CD4-positive, alpha-beta T cell (primary cell): ENCODE data around the gene PPP1R14C. TPM values are rescaled to one million over a fixed set of nuclear protein-coding genes. Genes with fewer than 3 reads are reported as not detected.
A peak's percentile ranks its signal among the peaks of the same experiment; 100 is the strongest.

Experiments used
- ATAC-seq: fragments of 200-7000 bp; cut with Tn5 transposase; one replicate; pipeline ENCODE4 v1.10.0; 2022; ENCODE audit warnings: mild to moderate bottlenecking; ENCODE audit not compliant: poor library complexity
- CTCF ChIA-PET: fragments of 350-600 bp; sonication (Branson Sonifier 250); formaldehyde crosslinking; loops from one replicate; lab custom pipeline; 2021; ENCODE audit warnings: antibody characterized with exemption, inconsistent platforms; lab: Charles Lee
- POLR2A ChIA-PET: fragments of 350-600 bp; sonication (Branson Sonifier 250); formaldehyde crosslinking; loops from one replicate; lab custom pipeline; 2021; ENCODE audit warnings: antibody characterized with exemption, inconsistent platforms; lab: Charles Lee
- DNase-seq, 14 experiments: peaks; one replicate each; pipeline ENCODE4 v3.0.0-alpha.2; 2013 to 2020; ENCODE audit warnings: mixed read lengths in 2 of 14
- H3K27ac ChIP-seq, 2 donors: one replicate each; pipeline versions ENCODE4 v1.5.1 to v1.7.0; 2013; ENCODE audit warnings: low read length in 2 of 2, low read depth in 1 of 2, mild to moderate bottlenecking in 1 of 2
- H3K27me3 ChIP-seq, 2 experiments: 1 replicate in 1 of 2; 2 replicates in 1 of 2; pipeline versions ENCODE4 v1.6.1 to v1.7.0; 2013; ENCODE audit warnings: low read length in 2 of 2, control low read depth in 1 of 2, mild to moderate bottlenecking in 1 of 2, moderate library complexity in 1 of 2; ENCODE audit not compliant: insufficient read depth in 2 of 2, control insufficient read depth in 1 of 2
- H3K36me3 ChIP-seq: one replicate; pipeline ENCODE4 v1.6.1; 2013; ENCODE audit warnings: low read length, control low read depth; ENCODE audit not compliant: insufficient read depth
- H3K4me1 ChIP-seq: one replicate; pipeline ENCODE4 v1.6.1; 2013; ENCODE audit warnings: low read length, control low read depth; ENCODE audit not compliant: insufficient read depth
- H3K4me3 ChIP-seq: one replicate; pipeline ENCODE4 v1.5.1; 2013; ENCODE audit warnings: mild to moderate bottlenecking, low read length, moderate library complexity
- H3K9me3 ChIP-seq, 2 experiments: 1 replicate in 1 of 2; 2 replicates in 1 of 2; pipeline versions ENCODE4 v1.6.1 to v1.7.0; 2013; ENCODE audit warnings: low read length in 2 of 2, mild to moderate bottlenecking in 2 of 2, control low read depth in 1 of 2, moderate library complexity in 1 of 2; ENCODE audit not compliant: control insufficient read depth in 1 of 2, insufficient read depth in 1 of 2
- H3K27ac Mint-ChIP-seq: one replicate; pipeline ENCODE4 v1.8.0; 2020; ENCODE audit warnings: mixed read lengths
- H3K27me3 Mint-ChIP-seq: one replicate; pipeline ENCODE4 v1.8.0; 2021; ENCODE audit warnings: mixed read lengths
- H3K36me3 Mint-ChIP-seq: one replicate; pipeline ENCODE4 v1.8.0; 2021; ENCODE audit warnings: low read depth, mixed read lengths
- H3K4me1 Mint-ChIP-seq: one replicate; pipeline ENCODE4 v1.8.0; 2021; ENCODE audit warnings: low read depth, mixed read lengths
- H3K4me3 Mint-ChIP-seq: one replicate; pipeline ENCODE4 v1.8.0; 2020; ENCODE audit warnings: mild to moderate bottlenecking, mixed read lengths
- H3K9me3 Mint-ChIP-seq: one replicate; pipeline ENCODE4 v1.8.0; 2020; ENCODE audit warnings: mixed read lengths
- intact Hi-C, 2 experiments: fragments of 100-400 bp; cut with DNase I in 1 of 2; cut with micrococcal nuclease in 1 of 2; formaldehyde crosslinking; loops; one replicate each; pipeline versions ENCODE4 v1.15.1 to v1.9.0; 2023 to 2025; cut with DNase I, micrococcal nuclease
- total RNA-seq, 174 experiments: library from RNA in 2 of 174; stranded (reverse) in 2 of 174; gene quantifications; one replicate each; pipeline ENCODE4 v1.2.3 and lab custom pipeline; 2021 to 2026
- TF ChIP-seq, protein P1 (sequence below): fragments of 200-600 bp; IDR thresholded peaks from one replicate; pipeline ENCODE4 v1.8.0; 2022; ENCODE audit warnings: antibody characterized with exemption, mild to moderate bottlenecking

Gene PPP1R14C
- total RNA-seq, 2 experiments from 2014 or later, result not detected

DNA sequence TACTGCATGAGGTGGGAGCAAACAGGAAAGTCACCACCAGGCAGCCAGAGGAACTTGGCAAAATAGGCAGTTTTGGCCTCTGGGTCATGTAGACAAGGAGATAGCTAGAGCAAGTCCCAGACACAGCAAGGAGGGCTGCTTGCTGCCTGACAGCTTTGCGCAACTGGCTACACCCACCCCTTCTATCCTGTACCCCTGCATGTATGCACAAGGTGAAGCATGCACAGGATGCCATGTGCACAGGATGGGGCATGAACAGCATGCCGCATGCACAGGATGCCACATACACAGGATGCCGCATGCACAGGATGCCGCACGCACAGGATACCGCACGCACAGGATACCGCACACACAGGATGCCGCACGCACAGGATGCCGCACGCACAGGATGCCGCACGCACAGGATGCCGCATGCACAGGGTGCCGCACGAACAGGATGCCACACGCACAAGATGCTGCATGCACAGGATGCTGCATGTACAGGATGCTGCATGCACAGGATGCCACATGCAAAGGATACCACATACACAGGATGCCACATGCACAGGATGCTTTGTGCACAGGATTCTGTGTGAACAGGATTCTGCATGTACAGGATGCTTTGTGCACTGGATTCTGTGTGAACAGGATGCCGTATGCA is 121.0 kb downstream of the PPP1R14C start:
- H3K27ac Mint-ChIP-seq, result peak overlapping the region; percentile 44
- H3K27me3 Mint-ChIP-seq, result peaks cover under 1% of the 10 kb centered on the region
- ATAC-seq (no peak), DNase-seq (peak in 6 of 14 experiments; percentile 1 to 72 (median 28))
- H3K4me1 Mint-ChIP-seq, result no peaks in the 10 kb centered on the region
- no peaks in the 10 kb centered on the region for H3K36me3 Mint-ChIP-seq
- Histone ChIP-seq H3K4me1 (peaks cover 5% of the 10 kb centered on the region), H3K36me3 (no peaks in the 10 kb centered on the region), H3K4me3 (no peak overlapping the region), H3K9me3 (peaks cover 10 to 13% of the 10 kb centered on the region in 2 experiments), H3K27me3 (no peaks in the 10 kb centered on the region), H3K27ac (peak overlapping the region; percentile 62 to 73)
- TF ChIP-seq, protein P1, sequence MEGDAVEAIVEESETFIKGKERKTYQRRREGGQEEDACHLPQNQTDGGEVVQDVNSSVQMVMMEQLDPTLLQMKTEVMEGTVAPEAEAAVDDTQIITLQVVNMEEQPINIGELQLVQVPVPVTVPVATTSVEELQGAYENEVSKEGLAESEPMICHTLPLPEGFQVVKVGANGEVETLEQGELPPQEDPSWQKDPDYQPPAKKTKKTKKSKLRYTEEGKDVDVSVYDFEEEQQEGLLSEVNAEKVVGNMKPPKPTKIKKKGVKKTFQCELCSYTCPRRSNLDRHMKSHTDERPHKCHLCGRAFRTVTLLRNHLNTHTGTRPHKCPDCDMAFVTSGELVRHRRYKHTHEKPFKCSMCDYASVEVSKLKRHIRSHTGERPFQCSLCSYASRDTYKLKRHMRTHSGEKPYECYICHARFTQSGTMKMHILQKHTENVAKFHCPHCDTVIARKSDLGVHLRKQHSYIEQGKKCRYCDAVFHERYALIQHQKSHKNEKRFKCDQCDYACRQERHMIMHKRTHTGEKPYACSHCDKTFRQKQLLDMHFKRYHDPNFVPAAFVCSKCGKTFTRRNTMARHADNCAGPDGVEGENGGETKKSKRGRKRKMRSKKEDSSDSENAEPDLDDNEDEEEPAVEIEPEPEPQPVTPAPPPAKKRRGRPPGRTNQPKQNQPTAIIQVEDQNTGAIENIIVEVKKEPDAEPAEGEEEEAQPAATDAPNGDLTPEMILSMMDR, result no peak
- POLR2A ChIA-PET, result no interaction called here
- no peaks in the 10 kb centered on the region for H3K9me3 Mint-ChIP-seq
- no peak overlapping the region for H3K4me3 Mint-ChIP-seq
- intact Hi-C loops, result no loop called here
- CTCF ChIA-PET, result no interaction called here

DNA sequence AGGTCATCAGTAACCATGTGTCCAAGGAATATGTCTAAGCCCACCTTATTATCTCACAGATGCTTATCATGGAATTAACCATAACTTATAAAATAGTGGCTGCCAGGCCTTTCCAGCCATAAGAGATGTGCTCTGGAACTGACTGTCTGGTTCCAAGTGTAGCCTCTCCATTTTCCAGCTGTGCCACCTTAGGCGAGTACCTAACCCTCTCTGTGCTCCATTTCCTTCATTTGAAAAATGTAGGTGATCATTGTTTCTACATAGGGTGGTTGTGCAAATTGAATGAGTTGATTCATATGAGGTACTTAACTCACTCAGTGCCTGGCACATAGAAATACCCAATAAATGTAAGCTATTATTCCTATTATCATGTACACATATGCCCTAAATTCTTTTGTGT is 123.5 kb downstream of the PPP1R14C start:
- no peak for DNase-seq
- Mint-ChIP-seq H3K27me3 (no peaks in the 10 kb centered on the region), H3K4me3 (no peak overlapping the region), H3K36me3 (no peaks in the 10 kb centered on the region), H3K4me1 (no peaks in the 10 kb centered on the region), H3K27ac (no peak overlapping the region), H3K9me3 (no peaks in the 10 kb centered on the region)
- Histone ChIP-seq H3K36me3 (no peaks in the 10 kb centered on the region), H3K4me3 (no peak overlapping the region), H3K27ac (no peak overlapping the region), H3K27me3 (no peaks in the 10 kb centered on the region), H3K9me3 (peaks cover 10 to 13% of the 10 kb centered on the region in 2 experiments), H3K4me1 (peaks cover 5% of the 10 kb centered on the region)
- ATAC-seq, result no peak
- TF ChIP-seq, protein P1, result no peak
- POLR2A ChIA-PET, result no interaction called here
- CTCF ChIA-PET, result no interaction called here
- intact Hi-C loops, result no loop called here

DNA sequence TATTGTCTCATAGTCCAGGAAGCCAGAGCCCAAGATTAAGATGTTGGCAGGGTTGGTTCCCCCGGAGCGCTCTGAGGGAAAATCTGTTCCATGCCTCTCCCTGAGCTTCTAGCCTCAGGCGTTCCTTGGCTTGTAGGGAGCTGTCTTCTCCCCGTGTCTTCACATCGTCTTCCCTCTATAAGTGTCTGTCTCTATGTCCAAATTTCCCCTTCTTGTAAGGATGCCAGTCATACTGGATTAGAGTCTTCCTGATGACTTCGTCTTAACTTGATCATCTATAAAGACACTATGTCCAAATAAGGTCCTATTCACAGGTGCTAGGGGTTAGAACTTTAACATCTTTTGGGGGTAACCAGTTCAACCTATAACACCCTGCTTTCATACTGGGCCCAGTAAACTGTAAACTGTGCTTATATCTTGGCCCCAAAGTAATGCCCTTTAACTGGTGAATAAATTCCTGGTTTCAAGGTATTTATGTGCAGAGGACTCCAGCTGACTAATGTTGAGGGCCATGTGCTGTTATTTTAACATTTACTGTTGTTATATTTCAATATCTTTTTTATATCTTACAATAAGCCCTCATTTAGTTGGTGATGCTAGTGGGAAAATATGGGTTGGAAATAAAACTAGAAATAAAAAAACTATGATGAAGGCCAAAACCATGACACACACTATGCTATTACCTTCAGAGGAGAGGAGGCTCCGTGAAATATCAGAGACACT is 124.3 kb downstream of the PPP1R14C start:
- H3K4me3 Mint-ChIP-seq, result no peak overlapping the region
- H3K36me3 Mint-ChIP-seq, result no peaks in the 10 kb centered on the region
- POLR2A ChIA-PET, result no interaction called here
- H3K4me1 Mint-ChIP-seq, result no peaks in the 10 kb centered on the region
- H3K4me3 ChIP-seq, result no peak overlapping the region
- H3K27me3 ChIP-seq, result no peaks in the 10 kb centered on the region
- H3K36me3 ChIP-seq, result no peaks in the 10 kb centered on the region
- H3K27me3 Mint-ChIP-seq, result no peaks in the 10 kb centered on the region
- H3K27ac ChIP-seq, result no peak overlapping the region
- H3K4me1 ChIP-seq, result peaks cover 5% of the 10 kb centered on the region
- no peaks in the 10 kb centered on the region for H3K9me3 Mint-ChIP-seq
- H3K27ac Mint-ChIP-seq, result no peak overlapping the region
- TF ChIP-seq, protein P1, result no peak
- CTCF ChIA-PET, result no interaction called here
- H3K9me3 ChIP-seq, result peaks cover 10 to 13% of the 10 kb centered on the region in 2 experiments
- ATAC-seq (no peak), DNase-seq (no peak)
- intact Hi-C loops, result no loop called here
